Activated CD8-positive, alpha-beta T cell treated with anti-CD3 and anti-CD28 coated beads for 36 hours (primary cell): ENCODE results near the gene INCA1. TPM values are rescaled to one million over a fixed set of nuclear protein-coding genes. Genes with fewer than 3 reads are reported as not detected.
A peak's percentile ranks its signal among the peaks of the same experiment; 100 is the strongest.

Experiments used
- ATAC-seq: fragments of 200-7000 bp; cut with Tn5 transposase; one replicate; pipeline ENCODE4 v1.10.0; 2021; ENCODE audit warnings: mild to moderate bottlenecking, moderate library complexity
- CTCF ChIA-PET: fragments of 350-600 bp; sonication (Branson Sonifier 250); formaldehyde crosslinking; loops from one replicate; lab custom pipeline; 2021; ENCODE audit warnings: antibody characterized with exemption; lab: Charles Lee
- POLR2A ChIA-PET: fragments of 350-600 bp; sonication (Branson Sonifier 250); formaldehyde crosslinking; loops from one replicate; lab custom pipeline; 2021; ENCODE audit warnings: antibody characterized with exemption; lab: Charles Lee
- DNase-seq: peaks from one replicate; pipeline ENCODE4 v3.0.0-alpha.2; 2020
- H3K27ac Mint-ChIP-seq: one replicate; pipeline ENCODE4 v1.8.0; 2021; ENCODE audit warnings: mild to moderate bottlenecking, mixed read lengths
- H3K27me3 Mint-ChIP-seq: one replicate; pipeline ENCODE4 v1.8.0; 2021; ENCODE audit warnings: mixed read lengths
- H3K36me3 Mint-ChIP-seq: one replicate; pipeline ENCODE4 v1.8.0; 2021; ENCODE audit warnings: low read depth, mixed read lengths
- H3K4me1 Mint-ChIP-seq: one replicate; pipeline ENCODE4 v1.8.0; 2021; ENCODE audit warnings: low read depth, mixed read lengths
- H3K4me3 Mint-ChIP-seq: one replicate; pipeline ENCODE4 v1.8.0; 2021; ENCODE audit warnings: mild to moderate bottlenecking, moderate library complexity, mixed read lengths
- H3K9me3 Mint-ChIP-seq: one replicate; pipeline ENCODE4 v1.8.0; 2021; ENCODE audit warnings: mixed read lengths
- intact Hi-C: fragments of 100-400 bp; cut with micrococcal nuclease; formaldehyde crosslinking; loops from one replicate; pipeline ENCODE4 v1.10.0; 2022
- total RNA-seq, 2 experiments: library from RNA; stranded (reverse); gene quantifications; one replicate each; pipeline ENCODE4 v1.2.3, GENCODE V29; 2021
- TF ChIP-seq, protein P1 (sequence below): fragments of 200-600 bp; IDR thresholded peaks from one replicate; pipeline ENCODE4 v1.8.0; 2022; ENCODE audit warnings: antibody characterized with exemption, mild to moderate bottlenecking

The INCA1 gene
- total RNA-seq, 2 experiments from 2014 or later, result 0.63 TPM; not detected in 1

DNA sequence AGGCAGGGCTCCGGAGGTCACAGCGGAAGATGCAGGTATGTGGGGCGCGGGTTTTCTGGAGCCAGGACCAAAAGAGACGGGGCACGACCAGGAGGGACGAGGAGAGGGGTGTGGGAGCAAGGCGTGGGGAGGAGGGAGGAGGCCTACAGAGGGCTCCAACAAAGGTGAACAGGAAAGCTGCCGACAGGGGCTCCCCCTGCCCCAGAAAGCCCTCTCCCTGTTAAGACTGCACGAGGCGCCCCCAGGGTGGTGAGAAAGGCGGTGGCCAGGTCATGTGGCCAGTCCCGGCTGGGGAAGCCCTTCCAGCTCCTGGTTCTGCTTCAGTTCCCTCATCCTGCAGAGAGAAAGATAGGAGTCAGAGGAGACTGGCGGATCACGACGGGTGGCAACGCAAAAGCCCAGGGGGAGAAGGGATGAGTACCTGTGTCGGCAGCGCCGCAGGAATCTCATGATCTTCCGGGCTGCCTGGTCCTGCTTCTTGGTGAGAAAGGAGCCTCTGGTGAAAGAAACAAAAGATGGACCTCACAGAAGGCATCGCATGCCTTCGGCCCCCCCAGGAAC is 28.8 kb downstream of the INCA1 start:
- Mint-ChIP-seq H3K9me3 (peaks cover 2% of the 10 kb centered on the region), H3K27ac (no peak overlapping the region), H3K4me1 (peaks cover 34% of the 10 kb centered on the region), H3K36me3 (peaks cover 35% of the 10 kb centered on the region), H3K27me3 (no peaks in the 10 kb centered on the region), H3K4me3 (no peak overlapping the region)
- no peak for ATAC-seq
- peak; percentile 65 for DNase-seq
- intact Hi-C loops, result loop anchor here (1.0 kb wide), 1 partner anchor 21 kb away; no protein-coding TSS in a partner anchor
- POLR2A ChIA-PET, result interaction anchor here (0.6 to 15.1 kb wide), 17 partner anchors 9 to 304 kb away, joined by 3 to 627 read pairs (median 5); partner anchors contain the start of genes C17orf107, CAMTA2, ENO3 and PFN1
- TF ChIP-seq, protein P1, sequence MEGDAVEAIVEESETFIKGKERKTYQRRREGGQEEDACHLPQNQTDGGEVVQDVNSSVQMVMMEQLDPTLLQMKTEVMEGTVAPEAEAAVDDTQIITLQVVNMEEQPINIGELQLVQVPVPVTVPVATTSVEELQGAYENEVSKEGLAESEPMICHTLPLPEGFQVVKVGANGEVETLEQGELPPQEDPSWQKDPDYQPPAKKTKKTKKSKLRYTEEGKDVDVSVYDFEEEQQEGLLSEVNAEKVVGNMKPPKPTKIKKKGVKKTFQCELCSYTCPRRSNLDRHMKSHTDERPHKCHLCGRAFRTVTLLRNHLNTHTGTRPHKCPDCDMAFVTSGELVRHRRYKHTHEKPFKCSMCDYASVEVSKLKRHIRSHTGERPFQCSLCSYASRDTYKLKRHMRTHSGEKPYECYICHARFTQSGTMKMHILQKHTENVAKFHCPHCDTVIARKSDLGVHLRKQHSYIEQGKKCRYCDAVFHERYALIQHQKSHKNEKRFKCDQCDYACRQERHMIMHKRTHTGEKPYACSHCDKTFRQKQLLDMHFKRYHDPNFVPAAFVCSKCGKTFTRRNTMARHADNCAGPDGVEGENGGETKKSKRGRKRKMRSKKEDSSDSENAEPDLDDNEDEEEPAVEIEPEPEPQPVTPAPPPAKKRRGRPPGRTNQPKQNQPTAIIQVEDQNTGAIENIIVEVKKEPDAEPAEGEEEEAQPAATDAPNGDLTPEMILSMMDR, result no peak
- CTCF ChIA-PET, result interaction anchor here (0.9 to 3.6 kb wide), 3 partner anchors 12 to 93 kb away, joined by 4 to 30 read pairs (median 8); partner anchors contain the start of gene PFN1

DNA sequence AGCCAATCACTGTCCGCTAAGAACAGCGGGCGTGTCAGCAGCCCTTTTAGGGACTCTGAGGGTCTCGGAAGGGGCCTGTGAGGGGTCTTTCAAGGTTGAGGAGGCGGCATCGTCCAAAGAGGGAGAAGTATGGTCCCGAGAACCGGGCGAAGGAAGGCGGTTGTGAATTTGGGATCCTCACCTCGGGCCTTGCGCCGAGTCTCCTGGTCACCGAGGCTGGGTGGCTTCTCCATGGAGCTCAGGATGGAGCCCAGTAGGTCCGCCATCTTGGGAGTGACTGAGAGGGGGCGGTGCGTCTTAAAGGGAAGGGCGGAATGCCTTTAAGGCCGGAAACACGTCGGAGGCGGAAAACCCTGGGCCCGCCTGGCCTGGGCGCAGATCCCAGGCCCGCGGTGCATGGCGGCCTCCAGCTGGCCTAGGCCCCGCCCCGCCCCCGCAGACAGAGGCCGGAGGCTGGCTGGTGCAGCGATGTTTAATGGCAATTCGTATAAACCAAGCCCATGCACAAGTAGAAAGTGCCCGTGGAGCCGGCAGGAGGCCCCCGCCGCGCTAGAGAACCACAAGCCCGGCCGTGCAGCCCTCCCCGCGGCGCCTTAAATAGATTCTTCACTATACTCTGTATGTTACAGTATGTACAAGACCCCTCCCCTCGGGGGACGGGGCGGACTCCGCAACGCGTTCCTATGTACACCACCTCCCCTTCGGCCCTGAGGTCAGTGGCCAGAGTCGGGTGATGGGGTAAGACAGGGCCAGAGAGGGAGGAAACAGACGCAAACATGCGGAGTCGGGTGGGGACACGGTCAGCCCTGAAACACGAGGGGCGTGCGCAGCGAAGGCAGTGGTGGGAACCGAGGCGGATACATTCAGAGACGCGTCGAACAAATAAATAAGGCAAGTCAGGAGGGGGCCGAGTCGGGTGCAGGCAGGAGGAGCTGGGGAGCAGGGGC is 29.5 kb downstream of the INCA1 start, which contains the start of gene SPAG7:
Gene SPAG7, minus strand, starts transcription at position 279 of the 947 bp plus-strand sequence. Its CDS starts 13 bp downstream, at position 266.
- Mint-ChIP-seq H3K36me3 (peaks cover 28% of the 10 kb centered on the region), H3K4me3 (no peak within 1 kb of the TSS), H3K27ac (no peak within 1 kb of the TSS), H3K4me1 (peaks cover 35% of the 10 kb centered on the region), H3K9me3 (peaks cover 2% of the 10 kb centered on the region), H3K27me3 (no peaks in the 10 kb centered on the region)
- CTCF ChIA-PET, result interaction anchor here (0.6 to 3.6 kb wide), 16 partner anchors 11 to 181 kb away, joined by 3 to 30 read pairs (median 5); partner anchors contain the start of genes CHRNE, ENO3, RNF167 and SLC25A11
- DNase-seq (peak; percentile 95), ATAC-seq (peak; percentile 63)
- TF ChIP-seq, protein P1, result no peak
- POLR2A ChIA-PET, result interaction anchor here (1.0 to 15.1 kb wide), 19 partner anchors 10 to 792 kb away, joined by 3 to 627 read pairs (median 4); partner anchors contain the start of genes CAMTA2, ENO3, INCA1 and KIF1C
- intact Hi-C loops, result loop anchor here (2.0 kb wide), 1 partner anchor 23 kb away; no protein-coding TSS in a partner anchor

DNA sequence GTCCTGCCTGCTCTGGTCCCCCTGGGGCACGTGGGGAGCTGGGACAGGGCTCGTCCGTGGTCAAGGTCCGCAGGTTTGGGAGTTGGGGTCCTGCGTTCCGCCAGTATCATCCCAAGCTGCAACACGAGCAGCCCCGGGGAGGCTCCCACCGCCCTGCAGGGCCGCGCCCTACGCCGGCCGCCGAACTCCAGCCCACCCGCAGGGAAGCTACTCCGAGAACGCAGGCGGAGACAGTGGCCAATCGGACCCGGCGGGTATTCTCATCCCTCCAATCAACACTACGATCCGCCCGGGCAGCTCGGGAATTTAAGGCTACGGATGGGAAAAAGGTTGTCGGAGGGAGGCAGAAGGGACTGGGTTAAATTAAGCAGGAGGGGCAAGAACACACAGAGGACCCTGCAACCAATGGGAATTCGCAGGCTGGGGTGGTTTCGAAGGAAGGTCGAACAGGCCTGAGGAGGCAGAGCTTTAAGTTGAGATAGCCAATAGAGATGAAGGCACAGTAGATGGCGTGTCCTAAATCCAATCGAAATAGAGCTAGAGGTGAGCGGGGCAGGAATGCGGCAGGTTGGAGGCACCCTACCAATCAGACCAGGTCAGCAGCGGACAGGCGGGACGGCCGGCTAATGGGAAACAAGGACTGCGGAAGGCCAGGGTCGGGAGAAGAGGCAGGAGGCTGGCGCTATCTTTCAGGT is 30.3 kb downstream of the INCA1 start:
- Mint-ChIP-seq H3K36me3 (peaks cover 23% of the 10 kb centered on the region), H3K9me3 (peaks cover 2% of the 10 kb centered on the region), H3K4me1 (peaks cover 35% of the 10 kb centered on the region), H3K27me3 (no peaks in the 10 kb centered on the region), H3K27ac (no peak overlapping the region), H3K4me3 (no peak overlapping the region)
- POLR2A ChIA-PET, result interaction anchor here (1.0 to 15.1 kb wide), 14 partner anchors 8 to 791 kb away, joined by 3 to 627 read pairs (median 4); partner anchors contain the start of genes CAMTA2, ENO3, INCA1 and KIF1C
- peak; percentile 97 for DNase-seq
- TF ChIP-seq, protein P1, result no peak
- peak; percentile 83 for ATAC-seq
- CTCF ChIA-PET, result interaction anchor here (0.7 to 2.3 kb wide), 13 partner anchors 10 to 181 kb away, joined by 3 to 11 read pairs (median 5); partner anchors contain the start of genes CHRNE, ENO3, RNF167 and SLC25A11
- intact Hi-C loops, result loop anchor here (2.0 kb wide), 1 partner anchor 22 kb away; no protein-coding TSS in a partner anchor

DNA sequence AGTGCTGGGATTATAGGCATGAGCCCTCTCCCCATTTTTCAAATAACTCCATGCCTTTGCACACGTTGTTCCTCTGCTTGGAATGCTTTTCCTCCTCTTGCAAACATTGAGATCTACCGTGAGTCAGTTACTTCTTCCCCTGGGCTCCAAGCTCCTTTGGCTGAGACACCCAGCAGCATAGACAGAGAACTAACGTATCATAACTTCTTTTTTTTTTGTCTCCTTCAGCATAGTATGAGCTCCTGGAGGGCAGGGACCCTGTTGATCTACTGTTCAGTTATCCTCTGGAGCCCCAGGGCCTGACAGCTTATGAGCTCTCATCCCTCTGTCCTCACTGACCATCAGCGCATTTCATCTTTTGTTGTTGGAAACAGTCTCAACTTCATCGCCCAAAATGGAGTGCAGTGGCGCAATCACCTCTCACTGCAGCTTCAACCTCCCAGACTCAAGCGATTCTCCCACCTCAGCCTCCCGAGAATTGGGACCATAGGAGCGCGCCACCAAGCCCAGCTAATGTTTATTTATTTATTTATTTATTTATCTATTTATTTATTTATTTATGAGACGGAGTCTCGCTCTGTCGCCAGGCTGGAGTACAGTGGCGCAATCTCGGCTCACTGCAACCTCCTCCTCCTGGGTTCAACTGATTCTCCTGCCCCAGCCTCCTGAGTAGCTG is 31.9 kb downstream of the INCA1 start:
- ATAC-seq (no peak), DNase-seq (no peak)
- H3K4me1 Mint-ChIP-seq, result peaks cover 27% of the 10 kb centered on the region
- H3K4me3 Mint-ChIP-seq, result peak overlapping the region; percentile 56
- POLR2A ChIA-PET, result interaction anchor here (0.6 to 15.1 kb wide), 7 partner anchors 9 to 56 kb away, joined by 3 to 627 read pairs (median 4); partner anchors contain the start of genes CAMTA2, ENO3, PFN1 and RNF167
- CTCF ChIA-PET, result interaction anchor here (0.8 to 2.3 kb wide), 4 partner anchors 9 to 26 kb away, joined by 3 to 5 read pairs (median 4); partner anchors contain the start of gene SLC25A11
- peaks cover 12% of the 10 kb centered on the region for H3K36me3 Mint-ChIP-seq
- no peaks in the 10 kb centered on the region for H3K27me3 Mint-ChIP-seq
- H3K27ac Mint-ChIP-seq, result peak overlapping the region; percentile 27
- intact Hi-C loops, result no loop called here
- H3K9me3 Mint-ChIP-seq, result peaks cover 2% of the 10 kb centered on the region
- TF ChIP-seq, protein P1, result no peak
